GM12878 (cell line): Measurements from ENCODE around the gene WDR89. TPM values are rescaled to one million over a fixed set of nuclear protein-coding genes. Genes with fewer than 3 reads are reported as not detected.
A peak's percentile ranks its signal among the peaks of the same experiment; 100 is the strongest.

Experiments
- ATAC-seq: fragments of 200-7000 bp; cut with Tn5 transposase; 3 replicates; pipeline ENCODE4 v1.9.1; 2020; ENCODE audit warnings: mild to moderate bottlenecking, moderate library complexity
- BruUV-seq: library from RNA; stranded (reverse); fragments of 400-500 nt; replicated peaks from 2 replicates; lab custom pipeline; 2021; lab: Mats Ljungman, UMichigan
- CTCF ChIA-PET: fragments of 300-600 bp; sonication (Branson Sonifier 250); formaldehyde crosslinking; extraction: SDS; loops from one replicate; lab custom pipeline; 2021; ENCODE audit warnings: inconsistent platforms; lab: Yijun Ruan, JAX
- POLR2A ChIA-PET: fragments of 350-600 bp; formaldehyde crosslinking; extraction: SDS; loops from one replicate; lab custom pipeline; 2021; ENCODE audit warnings: inconsistent platforms; lab: Charles Lee
- RAD21 ChIA-PET: fragments of 300-600 bp; sonication (Branson Sonifier 250); formaldehyde crosslinking; loops from one replicate; lab custom pipeline; 2023; ENCODE audit warnings: antibody characterized with exemption; ENCODE audit not compliant: unreplicated experiment; lab: Charles Lee
- SMC1A ChIA-PET: fragments of 300-600 bp; sonication (Branson Sonifier 250); formaldehyde crosslinking; loops from one replicate; lab custom pipeline; 2023; ENCODE audit not compliant: unreplicated experiment, uncharacterized antibody; lab: Charles Lee
- DNase-seq: peaks from one replicate; pipeline ENCODE4 v3.0.0-alpha.2; 2011; ENCODE audit warnings: low read depth, low spot score
- FAIRE-seq: peaks from 3 replicates; lab custom pipeline; 2011; peaks lifted over from hg19 to GRCh38; lab: Jason Lieb, UNC
- H2AFZ ChIP-seq: 2 replicates; pipeline ENCODE4 v1.6.0; 2011; ENCODE audit warnings: low read depth, low read length, control low read depth; ENCODE audit not compliant: control insufficient read depth
- H3K27ac ChIP-seq: 2 replicates; pipeline ENCODE4 v1.5.1; 2011; ENCODE audit warnings: control low read depth; ENCODE audit not compliant: control insufficient read depth, insufficient read depth
- H3K27me3 ChIP-seq, 2 experiments: replicated peaks in 1 of 2; 2 replicates each; pipeline versions ENCODE4 v1.6.0 to v1.6.1; 2011; ENCODE audit warnings: low read length in 1 of 2; ENCODE audit not compliant: control insufficient read depth in 2 of 2, insufficient read depth in 2 of 2
- H3K36me3 ChIP-seq, 2 experiments: 2 replicates each; pipeline ENCODE4 v1.5.1; 2011; ENCODE audit warnings: low read length in 1 of 2; ENCODE audit not compliant: control insufficient read depth in 2 of 2, insufficient read depth in 2 of 2
- H3K4me1 ChIP-seq: 2 replicates; pipeline ENCODE4 v1.6.1; 2011; ENCODE audit warnings: mild to moderate bottlenecking, low read length, moderate library complexity, mixed read lengths; ENCODE audit not compliant: control insufficient read depth, insufficient read depth
- H3K4me2 ChIP-seq: 2 replicates; pipeline ENCODE4 v1.6.0; 2011; ENCODE audit warnings: control low read depth; ENCODE audit not compliant: control insufficient read depth, insufficient read depth
- H3K4me3 ChIP-seq: fragments of 200-600 bp; sonication (generic); 2 replicates; pipeline ENCODE4 v1.5.1; 2016
- H3K79me2 ChIP-seq: 2 replicates; pipeline ENCODE4 v1.6.0; 2011; ENCODE audit warnings: low read length; ENCODE audit not compliant: control insufficient read depth, insufficient read depth
- H3K9ac ChIP-seq: 2 replicates; pipeline ENCODE4 v1.8.0; 2011; ENCODE audit warnings: low read length, control low read depth, mixed read lengths; ENCODE audit not compliant: control insufficient read depth, insufficient read depth
- H3K9me3 ChIP-seq: replicated peaks from 3 replicates; pipeline ENCODE4 v1.5.1; 2011; ENCODE audit warnings: mild to moderate bottlenecking, low read length; ENCODE audit not compliant: control insufficient read depth, insufficient read depth
- H4K20me1 ChIP-seq: 2 replicates; pipeline ENCODE4 v1.6.0; 2011; ENCODE audit not compliant: control insufficient read depth, insufficient read depth
- CHD2 ChIP-seq: IDR thresholded peaks from 2 replicates; pipeline ENCODE4 v1.6.1; 2011; ENCODE audit warnings: low read depth, low read length, improper control_type of control experiment, borderline replicate concordance
- HCFC1 ChIP-seq: fragments of 150-350 bp; IDR thresholded peaks from 2 replicates; pipeline ENCODE4 v1.6.1; 2014; ENCODE audit warnings: low read length
- MEF2A ChIP-seq: IDR thresholded peaks from 2 replicates; pipeline ENCODE4 v1.6.1; 2011; ENCODE audit warnings: low read depth, mild to moderate bottlenecking, low read length, moderate library complexity; ENCODE audit not compliant: insufficient read depth
- MEF2B ChIP-seq: fragments of 450-650 bp; IDR thresholded peaks from 2 replicates; pipeline ENCODE4 v1.6.1; 2018; ENCODE audit warnings: mild to moderate bottlenecking, moderate library complexity; ENCODE audit not compliant: partially characterized antibody, poor library complexity, severe bottlenecking
- SIN3A ChIP-seq: IDR thresholded peaks from 2 replicates; pipeline ENCODE4 v1.6.1; 2012; ENCODE audit warnings: low read depth, low read length, improper control_type of control experiment
- SREBF1 ChIP-seq: IDR thresholded peaks from 2 replicates; pipeline ENCODE4 v1.6.1; 2012; ENCODE audit warnings: mild to moderate bottlenecking, low read length
- SREBF2 ChIP-seq: IDR thresholded peaks from 2 replicates; pipeline ENCODE4 v1.6.1; 2012; ENCODE audit warnings: mild to moderate bottlenecking, low read length
- STAT3 ChIP-seq: IDR thresholded peaks from 2 replicates; pipeline ENCODE4 v1.6.1; 2011; ENCODE audit warnings: low read depth, low read length, improper control_type of control experiment
- TBL1XR1 ChIP-seq: IDR thresholded peaks from 2 replicates; pipeline ENCODE4 v1.6.1; 2012; ENCODE audit warnings: low read depth, low read length, improper control_type of control experiment
- TCF3 ChIP-seq: IDR thresholded peaks from 2 replicates; pipeline ENCODE4 v1.6.1; 2012; ENCODE audit warnings: low read depth, mild to moderate bottlenecking, low read length, borderline replicate concordance; ENCODE audit not compliant: insufficient read depth
- ZNF24 ChIP-seq: fragments of 450-650 bp; IDR thresholded peaks from 2 replicates; pipeline ENCODE4 v1.6.1; 2017; ENCODE audit warnings: antibody characterized with exemption, mild to moderate bottlenecking
- ZNF622 ChIP-seq: fragments of 450-650 bp; IDR thresholded peaks from 2 replicates; pipeline ENCODE4 v1.6.1; 2017; ENCODE audit warnings: mild to moderate bottlenecking, inconsistent platforms
- whole genome bisulfite sequencing: methylation state at CpG from one replicate; pipeline ENCODE4 v1.1.6; 2016; ENCODE audit warnings: low lambda C conversion rate; ENCODE audit not compliant: insufficient replicate concordance, insufficient coverage; ENCODE audit errors: missing lambda C conversion rate; 5-methylcytosine and 5-hydroxymethylcytosine counted together
- in situ Hi-C: fragments of 300-500 bp; cut with MboI; formaldehyde crosslinking; loops from 9 replicates; pipeline ENCODE4 v1.14.3; 2018; ENCODE audit warnings: mixed read lengths
- intact Hi-C: fragments of 100-400 bp; cut with micrococcal nuclease; formaldehyde crosslinking; loops from one replicate; pipeline ENCODE4 v1.14.2; 2022; ENCODE audit not compliant: unreplicated experiment
- polyA plus RNA-seq, 11 experiments: library from polyadenylated mRNA; depleted of rRNA in 4 of 11; unstranded in 6 of 11; stranded (reverse) in 5 of 11; fragments of >200 nt; fragmentation: Nextera tagmentation in 4 of 11; fragmentation: Illumina TruSeq in 1 of 11; extraction: Ambion mirVana in 4 of 11; extraction: Trizol in 1 of 11; gene quantifications; 1 replicate in 1 of 11; 2 replicates in 10 of 11; pipeline versions ENCODE4 v1.2.1 to v1.2.3, GENCODE V29; 2011 to 2016; ENCODE audit warnings: inconsistent platforms in 2 of 11, missing spikeins in 2 of 11, low read depth in 1 of 11
- total RNA-seq, 4 experiments: library from RNA; depleted of rRNA in 3 of 4; stranded (reverse); fragments of >200 nt in 3 of 4; fragmentation: Illumina TruSeq in 1 of 4; extraction: Trizol in 1 of 4; gene quantifications; 2 replicates each; pipeline versions ENCODE4 v1.2.1 to v1.2.3, GENCODE V29; 2013 to 2021

The WDR89 gene
- total and polyA plus RNA-seq, 10 of the 15 experiments (the other 5 are each of a cell fraction or from before 2014, with no cell fraction given): 11.8 to 25.7 (median 17.5) TPM

- no peak for TF ChIP-seq MEF2A
- TF ChIP-seq HCFC1: no peak
- TF ChIP-seq MEF2B: no peak
- no peak for TF ChIP-seq STAT3
- TF ChIP-seq CHD2: no peak
- no peak for TF ChIP-seq TBL1XR1
- TF ChIP-seq ZNF24: no peak
- TF ChIP-seq ZNF622: no peak
- TF ChIP-seq TCF3: no peak
- no peak for TF ChIP-seq SREBF1
- TF ChIP-seq SREBF2: no peak
- no peak for TF ChIP-seq SIN3A
- in situ Hi-C loops: loop anchor here (25.0 kb wide), 1 partner anchor 1389 kb away; no protein-coding TSS in a partner anchor
- WGBS: 4% methylated on average over 3 of the region's 3 CpGs
- ATAC-seq (peak; percentile 21; the same call in 1 of the 3 replicates), DNase-seq (no peak), FAIRE-seq (no peak)
- Histone ChIP-seq H4K20me1 (no peaks in the 10 kb centered on the region), H3K4me3 (no peak overlapping the region), H3K27ac (no peak overlapping the region), H3K27me3 (no peaks in the 10 kb centered on the region), H3K36me3 (no peaks in the 10 kb centered on the region), H3K9ac (no peak overlapping the region), H3K4me1 (no peaks in the 10 kb centered on the region), H3K79me2 (no peaks in the 10 kb centered on the region), H2AFZ (peak overlapping the region; percentile 34), H3K4me2 (no peak overlapping the region), H3K9me3 (no peaks in the 10 kb centered on the region)
- ChIA-PET RAD21 (no interaction called here), CTCF (interaction anchor here (1.0 kb wide), 1 partner anchor 219 kb away, joined by 3 read pairs; no protein-coding TSS in a partner anchor), POLR2A (interaction anchor here (0.9 kb wide), 1 partner anchor 206 kb away, joined by 3 read pairs; no protein-coding TSS in a partner anchor), SMC1A (interaction anchor here (0.7 to 1.8 kb wide), 3 partner anchors 52 to 162 kb away, joined by 3 to 6 read pairs (median 3); no protein-coding TSS in a partner anchor)
- intact Hi-C loops: no loop called here
- no TSS peak for BruUV-seq
Measured at GRCh38 chr14:63551332-63551731, 90.3 kb downstream of the WDR89 start.
